Measurements from ENCODE around the gene TNFSF12. TPM values are rescaled to one million over a fixed set of nuclear protein-coding genes. Genes with fewer than 3 reads are reported as not detected.

Gene TNFSF12
- total and polyA plus RNA-seq, 9 of the 15 experiments (the other 6 are each of a cell fraction or from before 2014, with no cell fraction given), result 0.03 to 0.95 (median 0.19) TPM; not detected in 3

- TF ChIP-seq THAP7 (CRISPR knock-in tag; IDR thresholded peaks at IDR 0.05) (no peak), GMEB1 (CRISPR knock-in tag; IDR thresholded peaks at IDR 0.05) (no peak), ESRRB (CRISPR knock-in tag; IDR thresholded peaks at IDR 0.05; ENCODE audit: borderline replicate concordance) (no peak), SIN3A (IDR thresholded peaks at IDR 0.05; ENCODE audit: borderline replicate concordance in 2 of 2, control insufficient read depth in 1 of 2, low read depth in 2 of 2, low read length in 2 of 2) (no peak), RAD21 (CRISPR knock-in tag; conservative IDR thresholded peaks at IDR 0.05 in 1 of 2, IDR thresholded peaks at IDR 0.05 in 1 of 2) (peak; percentile 8 to 52; a peak in 2 of 4 replicates), ZNF165 (CRISPR knock-in tag; IDR thresholded peaks at IDR 0.05; ENCODE audit: borderline replicate concordance) (no peak), CREM (IDR thresholded peaks at IDR 0.05; ENCODE audit: low read depth) (peak; percentile 52), KDM5B (IDR thresholded peaks at IDR 0.05; ENCODE audit: insufficient replicate concordance, low read depth, low read length) (no peak), PBX2 (CRISPR knock-in tag; IDR thresholded peaks at IDR 0.05; ENCODE audit: low read depth) (no peak), PBX2 (tag; conservative IDR thresholded peaks at IDR 0.05; ENCODE audit: low read depth) (0 out of 2 replicates have a peak, but pooled peaks have one; percentile 28), CUX1 (CRISPR knock-in tag; IDR thresholded peaks at IDR 0.05) (no peak), E2F6 (IDR thresholded peaks at IDR 0.05; ENCODE audit: borderline replicate concordance in 1 of 2, extremely low read depth in 1 of 2, insufficient read depth in 1 of 2, insufficient read length in 1 of 2, low read depth in 1 of 2, low read length in 1 of 2, poor library complexity in 1 of 2, severe bottlenecking in 1 of 2) (peak in 1 of 2 experiments; percentile 39), MEIS2 (IDR thresholded peaks at IDR 0.05; ENCODE audit: partially characterized antibody) (peak; percentile 68)
Measured at GRCh38 chr17:7586673-7587419, 38.0 kb downstream of the TNFSF12 start (continued).
